MM.1S (cell line): ENCODE measurements around the gene PALM3.

Source experiments
- DNase-seq: peaks from one replicate; pipeline ENCODE4 v3.0.0-alpha.2; 2015
- H2AFZ ChIP-seq: fragments of 300-600 bp; sonication (generic); 2 replicates; pipeline ENCODE4 v1.6.0; 2016; ENCODE audit warnings: antibody characterized with exemption, low read length
- H3F3A ChIP-seq: fragments of 300-600 bp; sonication (generic); 2 replicates; pipeline ENCODE4 v1.6.1; 2016; ENCODE audit warnings: mild to moderate bottlenecking, antibody characterized with exemption, low read length, moderate library complexity, mixed read lengths; ENCODE audit not compliant: insufficient read depth
- H3K27ac ChIP-seq: fragments of 300-600 bp; sonication (generic); 2 replicates; pipeline ENCODE4 v1.5.1; 2016; ENCODE audit warnings: mild to moderate bottlenecking, low read length
- H3K27me3 ChIP-seq: fragments of 300-600 bp; sonication (generic); replicated peaks from 2 replicates; pipeline ENCODE4 v1.6.0; 2016; ENCODE audit warnings: low read length; ENCODE audit not compliant: insufficient read depth
- H3K36me3 ChIP-seq: fragments of 300-600 bp; sonication (generic); replicated peaks from 2 replicates; pipeline ENCODE4 v1.6.1; 2016; ENCODE audit warnings: mild to moderate bottlenecking, low read length, mixed read lengths; ENCODE audit not compliant: insufficient read depth
- H3K4me1 ChIP-seq: fragments of 300-600 bp; sonication (generic); 2 replicates; pipeline ENCODE4 v1.6.1; 2016; ENCODE audit warnings: low read length, mixed read lengths
- H3K4me2 ChIP-seq: fragments of 300-600 bp; sonication (generic); 2 replicates; pipeline ENCODE4 v1.6.0; 2016; ENCODE audit warnings: low read depth, low read length
- H3K4me3 ChIP-seq: fragments of 300-600 bp; sonication (generic); 2 replicates; pipeline ENCODE4 v1.5.1; 2016; ENCODE audit warnings: low read length, mixed read lengths
- H3K79me2 ChIP-seq: fragments of 300-600 bp; sonication (generic); 2 replicates; pipeline ENCODE4 v1.6.1; 2016; ENCODE audit warnings: mixed run types, low read length, mixed read lengths
- H3K9ac ChIP-seq: fragments of 300-600 bp; sonication (generic); 2 replicates; pipeline ENCODE4 v1.6.1; 2016; ENCODE audit warnings: low read length, mixed read lengths
- H3K9me2 ChIP-seq: fragments of 300-600 bp; sonication (generic); replicated peaks from 2 replicates; pipeline ENCODE4 v1.6.1; 2016; ENCODE audit warnings: mild to moderate bottlenecking, low read length, mixed read lengths; ENCODE audit not compliant: insufficient read depth
- H3K9me3 ChIP-seq: fragments of 300-600 bp; sonication (generic); replicated peaks from 2 replicates; pipeline ENCODE4 v1.6.1; 2016; ENCODE audit warnings: mild to moderate bottlenecking, low read length, mixed read lengths; ENCODE audit not compliant: insufficient read depth
- H4K20me1 ChIP-seq: fragments of 300-600 bp; sonication (generic); 2 replicates; pipeline ENCODE4 v1.6.1; 2016; ENCODE audit warnings: mild to moderate bottlenecking, low read length, moderate library complexity, mixed read lengths; ENCODE audit not compliant: insufficient read depth
- CTCF ChIP-seq: fragments of 300-600 bp; sonication (generic); IDR thresholded peaks from 2 replicates; pipeline ENCODE4 v1.5.1; 2016; ENCODE audit warnings: antibody characterized with exemption, low read length, mixed read lengths
- EZH2 ChIP-seq: fragments of 300-600 bp; sonication (generic); optimal IDR thresholded peaks from 2 replicates; pipeline ENCODE3; 2017; ENCODE audit warnings: low read depth, mild to moderate bottlenecking, antibody characterized with exemption, low read length, mixed read lengths
- EZH2phosphoT487 ChIP-seq: fragments of 300-600 bp; sonication (generic); IDR thresholded peaks from 2 replicates; pipeline ENCODE4 v1.6.1; 2018; ENCODE audit warnings: antibody characterized with exemption, low read length

The PALM3 gene

DNA sequence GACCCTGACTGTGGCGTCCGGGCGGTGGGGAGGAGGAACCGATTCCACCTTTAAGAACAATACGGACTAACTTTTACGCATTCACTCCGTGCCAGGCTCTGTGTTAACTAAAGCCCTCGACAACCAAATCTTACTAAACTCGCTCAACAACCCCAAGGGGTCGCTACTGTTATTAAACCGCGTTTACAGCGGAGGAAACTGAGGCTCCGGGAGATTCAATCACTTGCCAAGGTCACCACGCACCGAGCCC is 27.5 kb upstream of the PALM3 start:
- TF ChIP-seq EZH2phosphoT487 (no peak), CTCF (no peak), EZH2 (no peak)
- H3K27me3 ChIP-seq = no peaks in the 10 kb centered on the region
- no peaks in the 10 kb centered on the region for H4K20me1 ChIP-seq
- no peak for DNase-seq
- H3K9me3 ChIP-seq = no peaks in the 10 kb centered on the region
- H3K9me2 ChIP-seq = no peaks in the 10 kb centered on the region
- H3K79me2 ChIP-seq = no peaks in the 10 kb centered on the region
- H3K27ac ChIP-seq = no peak overlapping the region
- no peaks in the 10 kb centered on the region; the same call in 1 of the 2 replicates for H3F3A ChIP-seq
- H3K4me2 ChIP-seq = peak overlapping the region; percentile 57; the same call in 1 of the 2 replicates
- no peaks in the 10 kb centered on the region for H3K36me3 ChIP-seq
- H3K4me1 ChIP-seq = peaks cover 3% of the 10 kb centered on the region; the same call in 1 of the 2 replicates
- no peak overlapping the region for H2AFZ ChIP-seq
- peak overlapping the region; percentile 37; the same call in 1 of the 2 replicates for H3K4me3 ChIP-seq
- H3K9ac ChIP-seq = no peak overlapping the region

- Histone ChIP-seq H3K27me3 (no peaks in the 10 kb centered on the region), H3K4me2 (peak overlapping the region; percentile 57; the same call in 1 of the 2 replicates), H3K27ac (no peak overlapping the region), H3K4me3 (no peak overlapping the region), H3K36me3 (no peaks in the 10 kb centered on the region), H3K9me2 (no peaks in the 10 kb centered on the region), H3K9me3 (no peaks in the 10 kb centered on the region), H3K79me2 (no peaks in the 10 kb centered on the region), H2AFZ (no peak overlapping the region), H4K20me1 (no peaks in the 10 kb centered on the region), H3F3A (no peaks in the 10 kb centered on the region; the same call in 1 of the 2 replicates), H3K9ac (no peak overlapping the region), H3K4me1 (peaks cover 3% of the 10 kb centered on the region; the same call in 1 of the 2 replicates)
- TF ChIP-seq CTCF (no peak), EZH2 (no peak), EZH2phosphoT487 (no peak)
- no peak for DNase-seq
Measured at GRCh38 chr19:14088634-14089411, 26.9 kb upstream of the PALM3 start.

DNA sequence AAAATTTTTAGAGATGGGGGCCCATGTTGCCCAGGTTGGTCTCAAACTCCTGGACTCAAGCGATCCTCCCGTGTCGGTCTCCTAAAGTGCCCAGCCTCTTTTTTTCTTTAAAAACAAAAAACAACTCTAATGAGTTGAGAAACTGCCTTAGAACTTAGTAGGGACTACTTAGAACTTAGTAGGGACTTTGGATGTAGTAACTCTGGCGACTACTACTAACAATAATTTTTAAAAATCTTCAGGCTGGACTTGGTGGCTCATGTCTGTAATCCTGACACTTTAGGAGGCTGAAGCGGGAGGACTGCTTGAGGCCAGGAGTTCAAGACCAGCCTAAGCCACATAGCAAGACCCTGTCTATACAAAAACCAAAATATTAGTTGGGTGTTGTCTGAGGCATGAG is 24.2 kb upstream of the PALM3 start:
- Histone ChIP-seq H3F3A (no peaks in the 10 kb centered on the region; the same call in 1 of the 2 replicates), H4K20me1 (no peaks in the 10 kb centered on the region), H3K27ac (no peak overlapping the region), H3K9me3 (no peaks in the 10 kb centered on the region), H3K4me2 (no peak overlapping the region), H3K9ac (no peak overlapping the region), H3K36me3 (no peaks in the 10 kb centered on the region), H3K27me3 (no peaks in the 10 kb centered on the region), H3K4me3 (no peak overlapping the region), H3K4me1 (peaks cover 6% of the 10 kb centered on the region), H3K79me2 (no peaks in the 10 kb centered on the region; the same call in 1 of the 2 replicates), H3K9me2 (no peaks in the 10 kb centered on the region), H2AFZ (no peak overlapping the region)
- no peak for TF ChIP-seq CTCF
- no peak for TF ChIP-seq EZH2
- no peak for TF ChIP-seq EZH2phosphoT487
- no peak for DNase-seq
